Fibroblast of the aortic adventitia (primary cell): ENCODE data around the gene HGF. TPM values are rescaled to one million over a fixed set of nuclear protein-coding genes. Genes with fewer than 3 reads are reported as not detected.

ENCODE experiments used
- DNase-seq: peaks from one replicate; pipeline ENCODE4 v3.0.0-alpha.2; 2010; ENCODE audit warnings: low read depth
- H3K4me3 ChIP-seq: 2 replicates; pipeline ENCODE4 v1.5.1; 2011; ENCODE audit warnings: low read depth, mild to moderate bottlenecking, control low read depth, low read length, moderate library complexity
- CTCF ChIP-seq: IDR thresholded peaks from 2 replicates; pipeline ENCODE4 v1.5.1; 2011; ENCODE audit warnings: mild to moderate bottlenecking, low read length, control low read depth, inconsistent platforms; ENCODE audit not compliant: insufficient read depth
- total RNA-seq: library from RNA; depleted of rRNA; stranded (reverse); fragments of >200 nt; gene quantifications from 2 replicates; pipeline ENCODE4 v1.2.3, GENCODE V29; 2012; ENCODE audit warnings: low replicate concordance

HGF gene
- total RNA-seq, 1 donor = 194 TPM

- TF ChIP-seq CTCF = no peak
- H3K4me3 ChIP-seq = no peak overlapping the region
- no peak for DNase-seq
Measured at GRCh38 chr7:81761031-81761430, 8.8 kb downstream of the HGF start.

GRCh38 chr7:81754918-81755696 lies 14.7 kb downstream of the HGF start:
- H3K4me3 ChIP-seq = no peak overlapping the region
- DNase-seq = peak; percentile 23
- no peak for TF ChIP-seq CTCF

GRCh38 chr7:81753392-81753791 lies 16.5 kb downstream of the HGF start:
- TF ChIP-seq CTCF = no peak
- DNase-seq = no peak
- H3K4me3 ChIP-seq = no peak overlapping the region

- no peak for TF ChIP-seq CTCF
- no peak overlapping the region for H3K4me3 ChIP-seq
- no peak for DNase-seq
Measured at GRCh38 chr7:81752318-81752714, 17.5 kb downstream of the HGF start.

GRCh38 chr7:81751619-81752317 lies 18.1 kb downstream of the HGF start:
- no peak for DNase-seq
- H3K4me3 ChIP-seq = no peak overlapping the region
- no peak for TF ChIP-seq CTCF

GRCh38 chr7:81745637-81746036 lies 24.2 kb downstream of the HGF start:
- no peak for TF ChIP-seq CTCF
- H3K4me3 ChIP-seq = no peak overlapping the region
- no peak for DNase-seq
